NCI-H187 (cell line): Measurements from ENCODE around the gene SH2D7.

ENCODE experiments used
- DNase-seq, 2 experiments: peaks; one replicate each; lab custom pipeline; 2025; lab: John Stamatoyannopoulos, UW

Gene SH2D7

GRCh38 chr15:78061963-78062427, 30.4 kb upstream of the SH2D7 start:
- DNase-seq = no peak

DNA sequence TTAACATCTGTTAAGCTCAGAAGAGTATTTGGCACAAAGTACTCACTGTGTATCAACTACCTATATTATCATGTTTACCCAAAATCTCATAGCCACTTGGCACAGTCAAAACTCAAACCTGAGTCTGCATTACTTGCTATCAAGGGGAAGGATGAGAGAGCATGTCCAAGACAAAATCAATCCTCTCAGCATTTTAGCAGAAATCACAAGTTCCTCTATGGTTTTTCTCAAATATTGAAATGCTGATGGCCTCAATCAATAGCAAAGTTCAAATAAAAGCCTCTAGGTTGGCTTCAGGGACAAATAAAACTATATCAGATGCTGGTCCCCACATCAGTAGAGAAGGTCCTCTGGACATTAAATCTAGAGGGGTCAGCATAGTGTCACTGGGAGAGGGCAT, 29.1 kb upstream of the SH2D7 start:
- no peak for DNase-seq

DNA sequence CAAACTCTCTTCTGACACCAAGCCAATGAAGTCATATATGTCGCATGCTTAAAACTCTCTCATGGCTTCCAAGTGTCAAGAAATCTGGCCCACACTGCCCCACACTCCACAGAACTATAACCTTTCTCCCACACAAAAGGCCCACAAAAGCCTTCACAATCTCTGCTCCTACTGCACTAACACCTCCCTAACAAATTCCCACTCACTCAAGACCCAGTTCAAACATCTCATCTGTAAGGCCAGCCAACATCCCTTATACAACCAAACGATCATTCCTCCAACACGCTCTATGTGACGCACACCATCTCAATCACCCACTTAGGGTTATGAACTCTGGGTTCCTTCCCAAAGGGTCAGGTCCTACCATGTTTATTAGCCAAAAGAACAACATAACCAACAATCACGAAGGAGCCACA, 28.4 kb upstream of the SH2D7 start:
- no peak for DNase-seq

DNA sequence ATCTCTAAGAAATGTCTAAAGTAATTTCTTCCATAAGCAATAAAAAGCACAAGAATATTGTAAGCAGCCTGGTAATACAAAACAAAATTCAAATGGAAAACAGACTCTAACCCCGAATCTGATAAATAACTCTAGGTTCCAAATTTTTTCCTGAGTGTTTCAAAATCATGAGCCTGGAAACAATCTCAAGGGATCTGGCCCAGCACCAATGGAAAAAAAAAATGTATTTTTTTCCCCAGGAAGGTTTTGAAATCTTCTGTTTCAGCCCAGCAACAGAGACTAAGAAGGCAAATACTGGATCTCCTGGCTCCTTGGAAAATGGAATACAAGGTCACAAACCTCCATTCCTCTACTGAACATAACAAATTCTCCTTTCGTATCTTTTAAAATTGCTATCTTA, 27.8 kb upstream of the SH2D7 start:
- no peak for DNase-seq

GRCh38 chr15:78065284-78065872, 27.0 kb upstream of the SH2D7 start:
- DNase-seq = no peak

DNA sequence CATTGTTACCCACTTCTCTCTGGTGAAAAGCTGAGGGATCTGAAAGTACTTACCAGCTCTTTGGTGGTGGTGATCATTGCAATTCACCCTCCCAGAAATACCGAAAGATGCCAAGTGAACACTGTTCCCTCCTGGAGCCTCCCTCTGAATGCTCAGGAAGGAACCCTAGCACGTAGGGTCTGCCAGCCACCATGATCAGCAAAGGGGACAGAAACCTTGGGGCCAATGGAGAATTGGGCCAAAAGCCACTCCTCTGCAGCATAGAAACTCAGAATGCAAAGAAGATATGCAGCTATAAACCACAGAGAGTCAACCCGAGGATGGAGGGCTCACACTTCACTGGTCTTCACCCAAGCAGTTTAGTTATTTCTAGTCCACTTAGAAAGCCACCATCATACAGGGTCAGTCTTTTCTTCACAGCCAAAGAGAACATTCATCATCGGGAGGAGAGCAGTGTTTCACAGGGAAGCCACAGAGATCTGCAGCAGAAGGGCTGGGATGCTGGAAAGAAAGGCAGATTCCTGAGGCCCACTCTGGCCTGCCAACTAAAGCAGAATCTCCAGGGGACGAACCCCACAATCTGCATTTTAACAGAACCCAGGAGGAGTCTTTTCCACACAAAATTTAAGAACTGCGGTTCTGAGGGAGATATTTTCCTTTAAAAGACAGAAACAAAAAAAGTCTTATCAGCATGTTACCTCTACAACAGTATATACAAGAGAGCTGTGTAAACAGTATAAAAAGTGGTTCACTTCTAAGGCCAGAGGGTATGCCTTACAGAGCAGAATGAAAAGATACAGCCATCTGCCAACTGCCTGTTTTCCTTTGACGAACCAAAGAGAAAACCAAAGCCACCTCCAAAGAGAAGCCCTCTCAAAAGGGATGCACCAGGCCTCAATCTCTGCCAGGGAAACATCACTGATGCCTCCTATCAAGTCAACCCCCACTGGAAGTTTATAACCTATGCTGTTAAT, 26.1 kb upstream of the SH2D7 start:
- DNase-seq = no peak

DNA sequence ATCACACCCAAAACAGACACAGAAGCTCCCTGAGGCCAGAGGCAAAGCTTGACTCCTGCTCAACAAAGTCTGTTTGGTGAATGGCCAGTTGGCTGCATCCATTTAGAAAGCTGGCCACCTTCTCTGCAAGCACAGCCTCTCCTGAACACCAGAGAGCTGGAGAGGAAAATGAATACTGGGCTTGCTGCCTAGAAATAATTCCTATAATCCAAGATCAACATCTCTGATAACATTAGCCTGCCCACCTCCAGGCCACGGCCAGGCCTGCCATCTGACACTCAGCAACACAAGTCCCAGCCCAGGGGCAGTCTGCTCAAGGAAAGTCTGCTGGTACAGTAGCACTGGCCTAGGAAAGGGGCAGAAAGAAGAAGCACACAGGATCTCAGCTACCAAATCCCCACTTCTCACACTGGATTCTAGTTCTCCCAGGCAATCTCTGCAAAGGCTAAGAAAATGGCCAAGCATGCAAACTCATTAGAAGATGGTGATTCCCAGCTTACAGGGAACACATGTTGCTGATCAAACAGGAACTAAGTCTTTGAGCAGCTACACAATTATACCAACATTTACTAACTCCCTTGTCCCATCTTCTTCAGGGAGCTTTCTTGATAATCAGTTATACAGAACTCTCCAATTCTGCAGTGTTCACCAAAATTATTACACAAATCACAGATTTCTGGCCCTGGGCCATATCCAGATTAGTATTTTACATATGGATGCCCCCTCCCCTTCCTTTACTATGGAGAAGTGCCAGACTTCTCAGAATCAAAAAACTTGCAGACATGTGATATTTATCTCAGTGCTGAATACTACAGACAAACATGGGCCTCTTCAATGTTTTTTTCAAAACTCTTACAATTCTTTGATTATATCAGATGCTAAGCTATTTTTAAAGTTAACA, 24.8 kb upstream of the SH2D7 start:
- DNase-seq = no peak

DNA sequence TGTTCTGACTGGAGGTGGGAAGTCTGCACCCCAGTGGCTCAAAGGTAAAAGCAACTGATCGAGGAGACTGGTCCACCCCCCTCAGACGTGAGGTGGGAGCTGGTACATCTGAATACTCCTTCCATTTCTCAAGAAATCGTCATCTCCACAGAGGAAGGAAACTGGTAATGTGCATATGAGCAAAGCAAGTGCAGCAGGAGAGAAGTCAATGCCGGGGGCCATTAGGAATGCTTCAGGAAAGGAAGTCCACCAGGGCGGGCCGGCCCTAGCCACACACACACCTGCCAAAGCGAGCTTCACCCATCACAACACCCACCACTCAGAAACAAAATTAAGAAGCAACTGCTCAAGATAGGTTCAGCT, 23.3 kb upstream of the SH2D7 start:
- no peak for DNase-seq

- no peak for DNase-seq
Observed at GRCh38 chr15:78069462-78070029, 22.8 kb upstream of the SH2D7 start.

DNA sequence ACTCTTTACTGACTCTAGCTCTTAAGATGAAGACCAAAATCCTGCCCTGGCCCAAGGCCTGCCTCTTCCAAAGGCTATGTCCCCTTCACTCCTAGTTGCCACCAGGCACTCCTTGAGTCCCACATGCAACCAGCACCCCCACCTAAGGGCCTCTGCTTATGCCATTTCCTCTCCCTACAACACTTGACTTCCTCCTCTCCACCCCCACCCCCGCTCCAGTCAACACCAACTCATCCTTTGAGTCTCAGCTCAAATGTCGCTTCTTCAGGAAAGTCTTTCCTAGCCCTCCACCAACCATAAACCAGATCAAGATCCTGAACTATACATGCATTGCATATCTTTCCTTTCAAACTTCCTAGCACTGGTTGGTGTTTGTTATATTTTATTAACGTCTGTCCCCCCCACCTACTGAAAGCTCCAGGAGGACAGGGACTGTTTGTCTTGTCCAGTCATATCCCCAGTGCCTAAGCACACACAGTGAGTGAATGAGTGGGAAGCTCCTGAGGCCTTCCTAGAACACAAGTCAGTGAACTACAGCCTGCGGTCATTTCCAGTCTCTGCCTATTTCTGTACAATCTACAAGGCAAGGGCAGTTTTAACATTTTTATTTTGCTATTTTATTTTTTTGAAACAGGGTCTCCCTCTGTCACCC, 22.2 kb upstream of the SH2D7 start:
- no peak for DNase-seq

DNA sequence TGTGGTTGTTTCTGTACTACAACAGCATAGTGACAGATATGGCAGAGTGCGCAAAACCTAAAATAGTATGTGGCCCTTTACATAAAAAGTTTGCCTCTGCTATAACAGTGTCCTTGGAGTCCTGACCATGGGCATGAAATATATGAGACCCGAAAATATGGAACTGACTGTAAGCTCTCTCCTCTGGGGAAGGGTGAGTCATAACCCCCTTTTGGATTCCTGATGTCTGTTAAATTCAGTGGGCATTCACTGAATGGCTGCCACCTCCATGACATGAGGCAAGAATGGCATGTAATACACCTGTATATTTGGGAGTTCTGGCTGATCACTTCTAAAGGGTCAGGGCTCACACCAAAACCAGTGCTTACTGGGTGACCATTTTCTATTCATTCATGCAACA, 21.0 kb upstream of the SH2D7 start:
- no peak for DNase-seq

- no peak for DNase-seq
Observed at GRCh38 chr15:78072080-78072892, 20.1 kb upstream of the SH2D7 start.

GRCh38 chr15:78073046-78073787, 19.1 kb upstream of the SH2D7 start:
- no peak for DNase-seq

DNA sequence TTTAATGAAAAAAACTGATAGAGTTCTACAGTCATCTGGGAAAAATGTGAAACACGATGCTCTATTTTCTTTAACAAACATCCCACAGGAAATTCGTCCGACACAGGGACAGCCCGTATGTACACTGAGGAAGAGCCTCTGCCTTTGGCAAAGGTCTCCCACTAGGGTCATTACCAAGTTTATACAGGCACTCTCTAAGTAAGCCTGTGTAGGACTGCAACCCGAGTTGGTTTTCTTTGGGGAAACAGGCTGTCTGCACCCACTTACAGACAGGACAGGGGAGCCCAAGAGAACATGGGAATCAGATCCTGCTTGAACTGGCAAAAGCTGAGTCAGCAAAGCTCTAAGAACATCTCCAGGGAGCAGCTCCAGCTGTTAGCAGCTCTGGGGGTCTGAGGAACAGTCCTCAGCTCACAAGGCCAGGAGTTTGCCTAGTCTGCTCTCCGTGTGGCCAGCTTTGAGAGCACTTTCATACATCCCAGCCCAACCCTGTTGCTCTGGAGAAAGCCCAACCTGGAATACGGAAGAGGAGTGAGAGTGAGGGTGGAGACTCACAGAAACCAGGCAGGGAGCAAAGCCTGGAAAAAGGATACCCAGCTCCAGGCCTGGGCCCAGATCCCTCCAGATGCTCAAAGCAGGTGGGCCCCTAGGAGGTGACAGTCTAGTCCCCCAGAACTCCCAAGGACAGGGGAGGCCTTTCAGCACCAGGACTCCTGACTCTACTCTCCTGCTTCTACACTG, 16.7 kb upstream of the SH2D7 start:
- DNase-seq = peak in 1 of 2 experiments; percentile 10

DNA sequence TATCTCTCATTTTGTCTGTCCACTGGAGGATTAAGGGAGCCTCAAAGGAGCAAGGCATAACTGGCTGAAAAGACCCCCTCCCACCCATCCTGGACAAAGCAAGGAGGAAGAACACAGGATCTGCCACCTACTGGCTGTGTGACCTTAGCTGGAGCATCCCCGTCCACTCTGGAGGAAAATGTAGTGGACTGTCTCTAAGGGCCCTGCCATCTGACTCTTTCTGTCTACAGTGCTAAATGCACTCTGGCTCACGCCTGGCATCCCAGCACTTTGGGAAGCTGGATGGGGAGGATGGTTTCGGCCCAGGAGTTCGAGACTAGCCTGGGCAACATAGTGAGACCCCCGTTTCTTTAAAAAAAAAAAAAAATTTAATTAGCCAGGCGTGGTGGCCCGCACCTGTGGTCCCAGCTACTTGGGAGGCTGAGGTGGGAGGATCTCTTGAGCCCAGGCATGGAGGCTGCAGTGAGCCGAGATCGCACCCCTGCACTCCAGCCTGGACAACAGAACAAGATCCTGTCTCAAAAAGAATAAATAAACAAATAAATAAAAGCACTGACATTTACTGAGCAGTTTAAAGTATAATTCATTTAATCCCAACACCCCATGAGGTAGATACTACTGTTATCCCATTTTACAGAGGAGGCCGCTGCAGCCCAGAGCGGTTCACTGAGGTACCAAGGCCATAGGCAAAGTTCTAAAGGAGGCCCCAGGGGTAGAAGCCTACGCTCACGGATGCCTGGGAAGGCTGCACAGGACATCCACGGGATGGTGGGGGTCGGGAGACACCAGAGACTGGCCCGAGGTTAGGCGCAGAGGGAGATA, 15.9 kb upstream of the SH2D7 start:
- no peak for DNase-seq

GRCh38 chr15:78077053-78077870, 15.1 kb upstream of the SH2D7 start, which contains the start of gene TBC1D2B:
Gene TBC1D2B (minus strand): TSS chr15:78077711. CDS start chr15:78077652, 59 bp downstream.
- DNase-seq = no peak

DNA sequence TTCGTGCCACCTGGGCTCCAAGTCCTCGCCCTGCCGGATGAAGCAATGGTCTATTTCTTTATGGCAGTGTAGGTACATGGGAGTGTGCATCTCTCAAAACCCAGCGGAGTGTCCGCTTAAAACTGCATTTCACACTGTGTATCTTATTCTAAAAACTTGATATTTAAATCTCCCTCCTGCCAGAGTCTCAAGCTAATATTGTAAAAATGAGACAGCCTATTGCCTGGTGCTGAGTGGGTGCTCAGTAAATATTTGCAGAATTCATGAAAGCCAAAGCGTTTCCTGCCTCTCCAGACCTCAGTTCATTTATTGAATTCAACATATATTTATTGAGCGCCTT, 14.5 kb upstream of the SH2D7 start:
- DNase-seq = no peak
